Tibial nerve (tissue), 4 donors: Measurements from ENCODE around the gene RNF220. TPM values are rescaled to one million over a fixed set of nuclear protein-coding genes. Genes with fewer than 3 reads are reported as not detected.
A peak's percentile ranks its signal among the peaks of the same experiment; 100 is the strongest.

Experiments
- DNase-seq, 2 donors: peaks; one replicate each; pipeline ENCODE4 v3.0.0-alpha.2; 2019; ENCODE audit warnings: low spot score in 2 of 2
- H3K27ac ChIP-seq, 4 donors: fragments of 200-600 bp; sonication (generic) in 3 of 4; one replicate each; pipeline ENCODE4 v1.5.1; 2017 to 2019; ENCODE audit warnings: mild to moderate bottlenecking in 1 of 4
- H3K27me3 ChIP-seq, 2 donors: fragments of 200-600 bp; sonication (generic) in 1 of 2; one replicate each; pipeline versions ENCODE4 v1.5.1 to v1.6.0; 2017 to 2019
- H3K36me3 ChIP-seq, 3 donors: fragments of 200-600 bp; sonication (generic); one replicate each; pipeline ENCODE4 v1.5.1; 2018 to 2019
- H3K4me1 ChIP-seq, 4 donors: fragments of 200-600 bp; sonication (generic) in 3 of 4; one replicate each; pipeline ENCODE4 v1.5.1; 2017 to 2019
- H3K4me3 ChIP-seq, 4 donors: fragments of 200-600 bp; sonication (generic) in 3 of 4; one replicate each; pipeline ENCODE4 v1.5.1; 2017 to 2019; ENCODE audit warnings: mild to moderate bottlenecking in 1 of 4, moderate library complexity in 1 of 4
- H3K9me3 ChIP-seq, 4 donors: fragments of 200-600 bp; sonication (generic) in 3 of 4; one replicate each; pipeline ENCODE4 v1.5.1; 2017 to 2019
- CTCF ChIP-seq, 5 experiments: fragments of 200-600 bp in 3 of 5; fragments of 450-650 bp in 2 of 5; sonication (generic) in 3 of 5; IDR thresholded peaks; one replicate each; pipeline ENCODE4 v1.5.1; 2016 to 2019; ENCODE audit warnings: antibody characterized with exemption in 5 of 5, mild to moderate bottlenecking in 3 of 5, moderate library complexity in 2 of 5
- EP300 ChIP-seq, 2 donors: sonication (generic); formaldehyde crosslinking; IDR thresholded peaks; one replicate each; pipeline ENCODE4 v1.6.1; 2017; ENCODE audit warnings: antibody characterized with exemption in 2 of 2, mild to moderate bottlenecking in 1 of 2
- POLR2A ChIP-seq, 2 donors: fragments of 450-650 bp; IDR thresholded peaks; one replicate each; pipeline ENCODE4 v1.6.1; 2017; ENCODE audit warnings: antibody characterized with exemption in 2 of 2, mild to moderate bottlenecking in 2 of 2, moderate library complexity in 2 of 2
- WGBS, 2 donors: methylation state at CpG; one replicate each; pipeline ENCODE4 v1.1.5; 2018; 5-methylcytosine and 5-hydroxymethylcytosine counted together
- total RNA-seq, 4 donors: library from RNA; depleted of rRNA; stranded (reverse); fragments of >200 nt; gene quantifications; one replicate each; pipeline ENCODE4 v1.1.0, GENCODE V29; 2016

Gene RNF220
- total RNA-seq, 4 donors from 2014 or later = 110 to 151 (median 114) TPM

- Histone ChIP-seq H3K27ac (no peak overlapping the region), H3K9me3 (no peaks in the 10 kb centered on the region), H3K4me3 (no peak overlapping the region), H3K27me3 (no peaks in the 10 kb centered on the region), H3K4me1 (no peaks in the 10 kb centered on the region), H3K36me3 (no peaks in the 10 kb centered on the region)
- WGBS, 2 donors = 76 to 79% methylated on average over 11 to 12 of the region's 12 CpGs
- no peak for DNase-seq
- no peak for TF ChIP-seq CTCF (IDR thresholded peaks at IDR 0.05)
- no peak for TF ChIP-seq EP300 (IDR thresholded peaks at IDR 0.05)
- no peak for TF ChIP-seq POLR2A (IDR thresholded peaks at IDR 0.05)
Observed at GRCh38 chr1:44624268-44624901, 219.3 kb downstream of the RNF220 start.

- DNase-seq = no peak
- Histone ChIP-seq H3K27me3 (no peaks in the 10 kb centered on the region), H3K4me1 (no peaks in the 10 kb centered on the region), H3K4me3 (no peak overlapping the region), H3K27ac (no peak overlapping the region), H3K36me3 (no peaks in the 10 kb centered on the region), H3K9me3 (no peaks in the 10 kb centered on the region)
- WGBS, 2 donors = 87 to 89% methylated on average over 7 of the region's 7 CpGs
- no peak for TF ChIP-seq CTCF (IDR thresholded peaks at IDR 0.05)
- no peak for TF ChIP-seq EP300 (IDR thresholded peaks at IDR 0.05)
- no peak for TF ChIP-seq POLR2A (IDR thresholded peaks at IDR 0.05)
Observed at GRCh38 chr1:44625348-44625747, 220.3 kb downstream of the RNF220 start.

- Histone ChIP-seq H3K27ac (no peak overlapping the region), H3K4me1 (peaks cover 0 to 24% (median 10%) of the 10 kb centered on the region in 4 donors), H3K36me3 (peaks cover 0 to 9% (median 0%) of the 10 kb centered on the region in 3 donors), H3K27me3 (no peaks in the 10 kb centered on the region), H3K9me3 (no peaks in the 10 kb centered on the region), H3K4me3 (no peak overlapping the region)
- 83 to 89% methylated on average over 5 of the region's 5 CpGs for WGBS, 2 donors
- no peak for DNase-seq
- TF ChIP-seq CTCF (IDR thresholded peaks at IDR 0.05) = no peak
- TF ChIP-seq POLR2A (IDR thresholded peaks at IDR 0.05) = no peak
- no peak for TF ChIP-seq EP300 (IDR thresholded peaks at IDR 0.05)
Observed at GRCh38 chr1:44628962-44629756, 224.1 kb downstream of the RNF220 start.

- Histone ChIP-seq H3K36me3 (peaks cover 0 to 18% (median 0%) of the 10 kb centered on the region in 3 donors), H3K9me3 (no peaks in the 10 kb centered on the region), H3K27ac (no peak overlapping the region), H3K4me1 (peaks cover 0 to 32% (median 10%) of the 10 kb centered on the region in 4 donors), H3K4me3 (no peak overlapping the region), H3K27me3 (no peaks in the 10 kb centered on the region)
- 94 to 98% methylated on average over 2 of the region's 2 CpGs for WGBS, 2 donors
- TF ChIP-seq EP300 (IDR thresholded peaks at IDR 0.05) (no peak), POLR2A (IDR thresholded peaks at IDR 0.05) (no peak), CTCF (IDR thresholded peaks at IDR 0.05) (no peak)
- DNase-seq = no peak
Observed at GRCh38 chr1:44630116-44630515, 225.1 kb downstream of the RNF220 start.

GRCh38 chr1:44631333-44631646, 226.2 kb downstream of the RNF220 start:
- Histone ChIP-seq H3K9me3 (no peaks in the 10 kb centered on the region), H3K27ac (peak overlapping the region; percentile 69 to 96 (median 95)), H3K27me3 (no peaks in the 10 kb centered on the region), H3K4me3 (peak overlapping the region; percentile 57 to 82 (median 79)), H3K4me1 (peaks cover 0 to 42% (median 10%) of the 10 kb centered on the region in 4 donors), H3K36me3 (peaks cover 0 to 30% (median 8%) of the 10 kb centered on the region in 3 donors)
- DNase-seq = peak in 1 of 2 donors; percentile 13
- WGBS, 2 donors = 18 to 29% methylated on average over 4 to 8 of the region's 8 CpGs
- TF ChIP-seq POLR2A (IDR thresholded peaks at IDR 0.05) (no peak), CTCF (IDR thresholded peaks at IDR 0.05) (no peak), EP300 (IDR thresholded peaks at IDR 0.05) (no peak)
